ENCODE data around the gene PREP. TPM values are rescaled to one million over a fixed set of nuclear protein-coding genes. Genes with fewer than 3 reads are reported as not detected.
A peak's percentile ranks its signal among the peaks of the same experiment; 100 is the strongest.

The PREP gene
- total RNA-seq, 1 donor from 2014 or later: 55.4 TPM

- Mint-ChIP-seq H3K9me3 (ENCODE audit: unreplicated experiment) (no peaks in the 10 kb centered on the region), H3K27ac (ENCODE audit: unreplicated experiment) (no peak overlapping the region), H3K4me3 (ENCODE audit: unreplicated experiment) (no peak overlapping the region), H3K36me3 (ENCODE audit: low read depth, unreplicated experiment) (peaks cover 19% of the 10 kb centered on the region), H3K27me3 (ENCODE audit: low read depth, unreplicated experiment) (no peaks in the 10 kb centered on the region), H3K4me1 (ENCODE audit: low read depth, unreplicated experiment) (peaks cover 13% of the 10 kb centered on the region)
- H3K36me3 ChIP-seq (ENCODE audit: insufficient read depth, low read length): peaks cover 3% of the 10 kb centered on the region
- no peak overlapping the region for H3K4me2 ChIP-seq (ENCODE audit: low read length)
- H3K4me3 ChIP-seq (ENCODE audit: insufficient read depth, low read depth, low read length): no peak overlapping the region
- no peaks in the 10 kb centered on the region for H3K27me3 ChIP-seq (ENCODE audit: insufficient read depth, low read length)
- no peaks in the 10 kb centered on the region for H3K4me1 ChIP-seq (ENCODE audit: insufficient read depth, low read length)
- H3K27ac ChIP-seq (ENCODE audit: low read depth, low read length): no peak overlapping the region
- DNase-seq (ENCODE audit: low read depth): no peak
- no peaks in the 10 kb centered on the region for H3K79me2 ChIP-seq (ENCODE audit: insufficient read depth, low read length)
- no peaks in the 10 kb centered on the region for H4K20me1 ChIP-seq (ENCODE audit: insufficient read depth, low read length)
- no peak overlapping the region for H2AFZ ChIP-seq (ENCODE audit: low read depth, low read length)
- H3K9ac ChIP-seq (ENCODE audit: low read length): no peak overlapping the region
- FAIRE-seq: no peak
- H3K9me3 ChIP-seq (ENCODE audit: insufficient read depth, low read depth, low read length): no peaks in the 10 kb centered on the region
- TF ChIP-seq CTCF (IDR thresholded peaks at IDR 0.05; ENCODE audit: insufficient read depth, low read depth, low read length): no peak
- no peak for TF ChIP-seq EZH2 (IDR thresholded peaks at IDR 0.05; ENCODE audit: insufficient read depth, low read length)
These were observed 100.9 kb downstream of the PREP start for GRCh38 chr6:105301756-105302616.

- no peaks in the 10 kb centered on the region for H3K79me2 ChIP-seq (ENCODE audit: insufficient read depth, low read length)
- Mint-ChIP-seq H3K27ac (ENCODE audit: unreplicated experiment) (no peak overlapping the region), H3K36me3 (ENCODE audit: low read depth, unreplicated experiment) (peaks cover 21% of the 10 kb centered on the region), H3K27me3 (ENCODE audit: low read depth, unreplicated experiment) (no peaks in the 10 kb centered on the region), H3K4me1 (ENCODE audit: low read depth, unreplicated experiment) (peaks cover 13% of the 10 kb centered on the region), H3K4me3 (ENCODE audit: unreplicated experiment) (no peak overlapping the region), H3K9me3 (ENCODE audit: unreplicated experiment) (no peaks in the 10 kb centered on the region)
- H3K36me3 ChIP-seq (ENCODE audit: insufficient read depth, low read length): peaks cover 3% of the 10 kb centered on the region
- H2AFZ ChIP-seq (ENCODE audit: low read depth, low read length): no peak overlapping the region
- H3K4me2 ChIP-seq (ENCODE audit: low read length): no peak overlapping the region
- FAIRE-seq (no peak), DNase-seq (ENCODE audit: low read depth) (peak; percentile 27)
- no peaks in the 10 kb centered on the region for H3K4me1 ChIP-seq (ENCODE audit: insufficient read depth, low read length)
- no peaks in the 10 kb centered on the region for H4K20me1 ChIP-seq (ENCODE audit: insufficient read depth, low read length)
- H3K9me3 ChIP-seq (ENCODE audit: insufficient read depth, low read depth, low read length): no peaks in the 10 kb centered on the region
- H3K4me3 ChIP-seq (ENCODE audit: insufficient read depth, low read depth, low read length): no peak overlapping the region
- TF ChIP-seq EZH2 (IDR thresholded peaks at IDR 0.05; ENCODE audit: insufficient read depth, low read length): no peak
- H3K27me3 ChIP-seq (ENCODE audit: insufficient read depth, low read length): no peaks in the 10 kb centered on the region
- no peak overlapping the region for H3K27ac ChIP-seq (ENCODE audit: low read depth, low read length)
- H3K9ac ChIP-seq (ENCODE audit: low read length): no peak overlapping the region
These were observed 101.8 kb downstream of the PREP start for GRCh38 chr6:105301072-105301503.

DNA sequence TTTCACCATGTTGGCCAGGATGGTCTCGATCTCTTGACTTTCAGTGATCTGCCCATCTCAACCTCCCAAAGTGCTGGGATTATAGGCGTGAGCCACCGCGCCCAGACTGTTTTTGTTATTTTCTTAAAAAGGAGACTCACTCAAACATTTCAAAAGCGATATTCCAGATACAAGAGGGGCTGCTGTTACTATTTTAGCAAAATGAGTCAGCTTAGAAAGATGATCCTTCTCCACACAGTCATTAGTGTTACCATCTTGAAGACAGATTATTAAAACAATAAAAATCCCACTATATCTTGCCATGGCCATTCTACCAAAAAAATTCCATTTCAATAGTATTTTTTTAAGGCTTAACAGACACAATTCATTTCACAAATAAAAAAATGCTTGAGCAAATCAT is 102.8 kb downstream of the PREP start:
- peaks cover 19% of the 10 kb centered on the region for H3K36me3 Mint-ChIP-seq (ENCODE audit: low read depth, unreplicated experiment)
- Histone ChIP-seq H3K27me3 (ENCODE audit: insufficient read depth, low read length) (no peaks in the 10 kb centered on the region), H3K9ac (ENCODE audit: low read length) (no peak overlapping the region), H2AFZ (ENCODE audit: low read depth, low read length) (no peak overlapping the region), H4K20me1 (ENCODE audit: insufficient read depth, low read length) (no peaks in the 10 kb centered on the region), H3K4me3 (ENCODE audit: insufficient read depth, low read depth, low read length) (no peak overlapping the region), H3K36me3 (ENCODE audit: insufficient read depth, low read length) (peaks cover 3% of the 10 kb centered on the region), H3K79me2 (ENCODE audit: insufficient read depth, low read length) (no peaks in the 10 kb centered on the region), H3K4me1 (ENCODE audit: insufficient read depth, low read length) (no peaks in the 10 kb centered on the region), H3K27ac (ENCODE audit: low read depth, low read length) (no peak overlapping the region), H3K9me3 (ENCODE audit: insufficient read depth, low read depth, low read length) (no peaks in the 10 kb centered on the region), H3K4me2 (ENCODE audit: low read length) (no peak overlapping the region)
- FAIRE-seq (no peak), DNase-seq (ENCODE audit: low read depth) (peak; percentile 31)
- no peak overlapping the region for H3K27ac Mint-ChIP-seq (ENCODE audit: unreplicated experiment)
- peaks cover 13% of the 10 kb centered on the region for H3K4me1 Mint-ChIP-seq (ENCODE audit: low read depth, unreplicated experiment)
- H3K4me3 Mint-ChIP-seq (ENCODE audit: unreplicated experiment): no peak overlapping the region
- no peak for TF ChIP-seq CTCF (IDR thresholded peaks at IDR 0.05; ENCODE audit: insufficient read depth, low read depth, low read length)
- TF ChIP-seq EZH2 (IDR thresholded peaks at IDR 0.05; ENCODE audit: insufficient read depth, low read length): no peak
- H3K9me3 Mint-ChIP-seq (ENCODE audit: unreplicated experiment): no peaks in the 10 kb centered on the region
- no peaks in the 10 kb centered on the region for H3K27me3 Mint-ChIP-seq (ENCODE audit: low read depth, unreplicated experiment)

Data from astrocyte (in vitro differentiated cells and primary cell).